Neural cell (in vitro differentiated cells): ENCODE results near the gene KLLN. TPM values are rescaled to one million over a fixed set of nuclear protein-coding genes. Genes with fewer than 3 reads are reported as not detected.
"Not testable (repeated sequence)": the region's sequence is repeated elsewhere in the genome, so short reads cannot be mapped to it uniquely, and the experiment has no call there.

Experiments
- H2AFZ ChIP-seq: fragments of 200-600, 300-800 bp; sonication (generic), shearing (Covaris generic); 2 replicates; pipeline ENCODE4 v1.6.0; 2014; ENCODE audit warnings: low read depth, mild to moderate bottlenecking, antibody characterized with exemption, low read length, moderate library complexity
- H3F3A ChIP-seq: fragments of 200-600 bp; shearing (Covaris generic); 2 replicates; pipeline ENCODE4 v1.6.1; 2016; ENCODE audit warnings: mild to moderate bottlenecking, moderate library complexity, mixed read lengths, antibody characterized with exemption, low read length; ENCODE audit not compliant: insufficient read depth, poor library complexity, severe bottlenecking
- H3K27ac ChIP-seq: fragments of 200-600, 300-800 bp; sonication (generic), shearing (Covaris generic); 2 replicates; pipeline ENCODE4 v1.5.1; 2014; ENCODE audit warnings: mild to moderate bottlenecking, low read length, moderate library complexity
- H3K27me3 ChIP-seq: fragments of 300-800, 200-600 bp; sonication (generic), shearing (Covaris generic); 2 replicates; pipeline ENCODE4 v1.6.0; 2014; ENCODE audit warnings: mild to moderate bottlenecking, low read depth, low read length, moderate library complexity; ENCODE audit not compliant: insufficient read depth
- H3K36me3 ChIP-seq: fragments of 300-800, 200-600 bp; sonication (generic), shearing (Covaris generic); 2 replicates; pipeline ENCODE4 v1.5.1; 2014; ENCODE audit warnings: mild to moderate bottlenecking, antibody characterized with exemption, low read length, moderate library complexity; ENCODE audit not compliant: insufficient read depth
- H3K4me2 ChIP-seq: fragments of 300-800, 200-600 bp; sonication (generic), shearing (Covaris generic); 2 replicates; pipeline ENCODE4 v1.6.0; 2014; ENCODE audit warnings: mild to moderate bottlenecking, low read length
- H3K4me3 ChIP-seq: fragments of 300-800, 200-600 bp; sonication (generic), shearing (Covaris generic); 2 replicates; pipeline ENCODE4 v1.5.1; 2014; ENCODE audit warnings: mild to moderate bottlenecking, low read length, moderate library complexity
- H3K79me2 ChIP-seq: fragments of 200-600 bp; shearing (Covaris generic); replicated peaks from 2 replicates; pipeline ENCODE4 v1.6.0; 2014; ENCODE audit warnings: mild to moderate bottlenecking, low read length, moderate library complexity; ENCODE audit not compliant: insufficient read depth
- H3K9ac ChIP-seq: fragments of 300-800, 200-600 bp; sonication (generic), shearing (Covaris generic); 2 replicates; pipeline ENCODE4 v1.6.1; 2016; ENCODE audit warnings: mild to moderate bottlenecking, low read length, mixed read lengths
- H3K9me2 ChIP-seq: fragments of 200-600 bp; shearing (Covaris generic); 2 replicates; pipeline ENCODE4 v1.6.1; 2016; ENCODE audit warnings: mild to moderate bottlenecking, low read length, mixed read lengths; ENCODE audit not compliant: insufficient read depth
- H3K9me3 ChIP-seq: fragments of 200-600, 300-800 bp; sonication (generic), shearing (Covaris generic); 2 replicates; pipeline ENCODE4 v1.6.1; 2016; ENCODE audit warnings: mild to moderate bottlenecking, mixed run types, low read length, moderate library complexity, mixed read lengths
- H4K20me1 ChIP-seq: fragments of 200-600 bp; shearing (Covaris generic); 2 replicates; pipeline ENCODE4 v1.6.1; 2016; ENCODE audit warnings: mild to moderate bottlenecking, mixed run types; ENCODE audit not compliant: insufficient read depth
- EP300 ChIP-seq: fragments of 450-650 bp; conservative IDR thresholded peaks from 2 replicates; pipeline ENCODE4 v1.6.1; 2014; ENCODE audit warnings: antibody characterized with exemption, mild to moderate bottlenecking, moderate library complexity; ENCODE audit not compliant: poor library complexity, severe bottlenecking
- EZH2 ChIP-seq: fragments of 200-600, 300-800 bp; shearing (Covaris generic), sonication (generic); IDR thresholded peaks from 2 replicates; pipeline ENCODE4 v1.6.1; 2014; ENCODE audit warnings: antibody characterized with exemption, low read length, borderline replicate concordance, mild to moderate bottlenecking; ENCODE audit not compliant: insufficient read depth, poor library complexity, severe bottlenecking
- MXI1 ChIP-seq: fragments of 450-650 bp; conservative IDR thresholded peaks from 2 replicates; pipeline ENCODE4 v1.6.1; 2014; ENCODE audit warnings: antibody characterized with exemption, mild to moderate bottlenecking; ENCODE audit not compliant: poor library complexity, severe bottlenecking
- POLR2AphosphoS5 ChIP-seq: IDR thresholded peaks from 2 replicates; pipeline ENCODE4 v1.6.1; 2012
- RAD21 ChIP-seq: fragments of 450-650 bp; conservative IDR thresholded peaks from 2 replicates; pipeline ENCODE4 v1.6.1; 2014; ENCODE audit warnings: antibody characterized with exemption, mild to moderate bottlenecking, moderate library complexity
- SMC3 ChIP-seq: fragments of 450-650 bp; conservative IDR thresholded peaks from 2 replicates; pipeline ENCODE4 v1.6.1; 2014; ENCODE audit warnings: antibody characterized with exemption, mild to moderate bottlenecking, moderate library complexity; ENCODE audit not compliant: poor library complexity
- TAF1 ChIP-seq: IDR thresholded peaks from 2 replicates; pipeline ENCODE4 v1.6.1; 2012; ENCODE audit warnings: low read depth
- polyA minus RNA-seq: library from RNA; depleted of rRNA, polyadenylated mRNA; stranded (reverse); fragments of >200 nt; gene quantifications from 2 replicates; pipeline ENCODE4 v1.2.3, GENCODE V29; 2014
- polyA plus RNA-seq: library from polyadenylated mRNA; depleted of rRNA; stranded (reverse); fragments of >200 nt; gene quantifications from 2 replicates; pipeline ENCODE4 v1.2.3, GENCODE V29; 2014
- TF ChIP-seq, protein P1 (sequence below): IDR thresholded peaks from 2 replicates; pipeline ENCODE4 v1.6.1; 2012; ENCODE audit warnings: borderline replicate concordance
- TF ChIP-seq, protein P2 (sequence below): fragments of 450-650 bp; IDR thresholded peaks from 2 replicates; pipeline ENCODE4 v1.5.1; 2014; ENCODE audit warnings: antibody characterized with exemption, mild to moderate bottlenecking, moderate library complexity; ENCODE audit not compliant: poor library complexity, severe bottlenecking

Gene KLLN
- 0.30 and 0.77 TPM in 2 replicates for polyA plus RNA-seq
- 2.8 and 2.9 TPM in 2 replicates for polyA minus RNA-seq

GRCh38 chr10:87863053-87863943 lies at the start of gene KLLN, which contains the start of gene PTEN:
KLLN (minus strand) TSS chr10:87863533; CDS start chr10:87862487, 1,046 bp downstream.
PTEN (plus strand) TSS chr10:87863625; CDS start chr10:87864470, 845 bp downstream.
- Histone ChIP-seq H3K27ac (peak within 1 kb of the TSS; percentile 99), H3K9me3 (no peaks in the 10 kb centered on the region), H3K36me3 (no peaks in the 10 kb centered on the region), H3K4me2 (peak within 1 kb of the TSS; percentile 81), H3K9me2 (no peaks in the 10 kb centered on the region), H4K20me1 (peaks cover 31% of the 10 kb centered on the region), H3K4me3 (peak within 1 kb of the TSS; percentile 80), H2AFZ (peak within 1 kb of the TSS; percentile 97), H3F3A (peaks cover 10% of the 10 kb centered on the region), H3K9ac (peak within 1 kb of the TSS; percentile 98), H3K27me3 (no peaks in the 10 kb centered on the region), H3K79me2 (peaks cover 41% of the 10 kb centered on the region)
- no peak for TF ChIP-seq EZH2
- TF ChIP-seq, protein P1, sequence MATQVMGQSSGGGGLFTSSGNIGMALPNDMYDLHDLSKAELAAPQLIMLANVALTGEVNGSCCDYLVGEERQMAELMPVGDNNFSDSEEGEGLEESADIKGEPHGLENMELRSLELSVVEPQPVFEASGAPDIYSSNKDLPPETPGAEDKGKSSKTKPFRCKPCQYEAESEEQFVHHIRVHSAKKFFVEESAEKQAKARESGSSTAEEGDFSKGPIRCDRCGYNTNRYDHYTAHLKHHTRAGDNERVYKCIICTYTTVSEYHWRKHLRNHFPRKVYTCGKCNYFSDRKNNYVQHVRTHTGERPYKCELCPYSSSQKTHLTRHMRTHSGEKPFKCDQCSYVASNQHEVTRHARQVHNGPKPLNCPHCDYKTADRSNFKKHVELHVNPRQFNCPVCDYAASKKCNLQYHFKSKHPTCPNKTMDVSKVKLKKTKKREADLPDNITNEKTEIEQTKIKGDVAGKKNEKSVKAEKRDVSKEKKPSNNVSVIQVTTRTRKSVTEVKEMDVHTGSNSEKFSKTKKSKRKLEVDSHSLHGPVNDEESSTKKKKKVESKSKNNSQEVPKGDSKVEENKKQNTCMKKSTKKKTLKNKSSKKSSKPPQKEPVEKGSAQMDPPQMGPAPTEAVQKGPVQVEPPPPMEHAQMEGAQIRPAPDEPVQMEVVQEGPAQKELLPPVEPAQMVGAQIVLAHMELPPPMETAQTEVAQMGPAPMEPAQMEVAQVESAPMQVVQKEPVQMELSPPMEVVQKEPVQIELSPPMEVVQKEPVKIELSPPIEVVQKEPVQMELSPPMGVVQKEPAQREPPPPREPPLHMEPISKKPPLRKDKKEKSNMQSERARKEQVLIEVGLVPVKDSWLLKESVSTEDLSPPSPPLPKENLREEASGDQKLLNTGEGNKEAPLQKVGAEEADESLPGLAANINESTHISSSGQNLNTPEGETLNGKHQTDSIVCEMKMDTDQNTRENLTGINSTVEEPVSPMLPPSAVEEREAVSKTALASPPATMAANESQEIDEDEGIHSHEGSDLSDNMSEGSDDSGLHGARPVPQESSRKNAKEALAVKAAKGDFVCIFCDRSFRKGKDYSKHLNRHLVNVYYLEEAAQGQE: peak; percentile 74
- TF ChIP-seq SMC3: peak; percentile 47
- TF ChIP-seq RAD21: peak; percentile 31
- TF ChIP-seq, protein P2, sequence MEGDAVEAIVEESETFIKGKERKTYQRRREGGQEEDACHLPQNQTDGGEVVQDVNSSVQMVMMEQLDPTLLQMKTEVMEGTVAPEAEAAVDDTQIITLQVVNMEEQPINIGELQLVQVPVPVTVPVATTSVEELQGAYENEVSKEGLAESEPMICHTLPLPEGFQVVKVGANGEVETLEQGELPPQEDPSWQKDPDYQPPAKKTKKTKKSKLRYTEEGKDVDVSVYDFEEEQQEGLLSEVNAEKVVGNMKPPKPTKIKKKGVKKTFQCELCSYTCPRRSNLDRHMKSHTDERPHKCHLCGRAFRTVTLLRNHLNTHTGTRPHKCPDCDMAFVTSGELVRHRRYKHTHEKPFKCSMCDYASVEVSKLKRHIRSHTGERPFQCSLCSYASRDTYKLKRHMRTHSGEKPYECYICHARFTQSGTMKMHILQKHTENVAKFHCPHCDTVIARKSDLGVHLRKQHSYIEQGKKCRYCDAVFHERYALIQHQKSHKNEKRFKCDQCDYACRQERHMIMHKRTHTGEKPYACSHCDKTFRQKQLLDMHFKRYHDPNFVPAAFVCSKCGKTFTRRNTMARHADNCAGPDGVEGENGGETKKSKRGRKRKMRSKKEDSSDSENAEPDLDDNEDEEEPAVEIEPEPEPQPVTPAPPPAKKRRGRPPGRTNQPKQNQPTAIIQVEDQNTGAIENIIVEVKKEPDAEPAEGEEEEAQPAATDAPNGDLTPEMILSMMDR: peak; percentile 31
- peak; percentile 100 for TF ChIP-seq TAF1
- peak; percentile 80 for TF ChIP-seq POLR2AphosphoS5
- TF ChIP-seq EP300: peak; percentile 68
- peak; percentile 65 for TF ChIP-seq MXI1

DNA sequence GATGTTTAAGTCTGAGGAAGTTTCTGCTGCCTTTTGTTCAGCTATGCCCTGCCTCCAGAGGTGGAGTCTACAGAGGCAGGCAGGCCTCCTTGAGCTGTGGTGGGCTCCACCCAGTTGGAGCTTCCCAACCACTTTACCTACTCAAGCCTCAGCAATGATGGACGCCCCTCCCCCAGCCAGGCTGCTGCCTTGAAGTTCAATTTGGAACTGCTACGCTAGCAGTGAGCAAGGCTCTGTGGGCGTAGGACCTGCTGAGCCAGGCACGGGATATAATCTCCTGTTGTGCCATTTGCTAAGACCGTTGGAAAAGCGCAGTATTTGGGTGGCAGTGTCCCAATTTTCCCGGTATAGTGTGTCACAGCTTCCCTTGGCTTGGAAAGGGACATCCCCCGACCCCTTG lies 40.1 kb upstream of the KLLN start:
- not testable (repeated sequence) for H3K27ac ChIP-seq, H3K4me3 ChIP-seq, H3K4me2 ChIP-seq, H3K9me3 ChIP-seq, H4K20me1 ChIP-seq, H3K27me3 ChIP-seq, H3K36me3 ChIP-seq, H3K79me2 ChIP-seq, H3K9ac ChIP-seq, H3K9me2 ChIP-seq, H2AFZ ChIP-seq, H3F3A ChIP-seq

DNA sequence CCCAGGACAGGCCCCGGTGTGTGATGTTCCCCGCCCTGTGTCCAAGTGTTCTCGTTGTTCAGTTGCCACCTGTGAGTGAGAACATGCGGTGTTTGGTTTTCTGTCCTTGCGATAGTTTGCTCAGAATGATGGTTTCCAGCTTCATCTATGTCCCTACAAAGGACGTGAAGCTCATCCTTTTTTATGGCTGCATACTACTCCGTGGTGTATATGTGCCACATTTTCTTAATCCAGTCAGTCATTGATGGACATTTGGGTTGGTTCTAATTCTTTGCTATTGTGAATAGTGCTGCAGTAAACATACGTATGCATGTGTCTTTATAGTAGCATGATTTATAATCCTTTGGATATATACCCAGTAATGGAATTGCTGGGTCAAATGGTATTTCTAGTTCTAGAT lies 34.6 kb upstream of the KLLN start:
- not testable (repeated sequence) for H3K36me3 ChIP-seq

More for the DNA sequence above, 34.6 kb upstream of the KLLN start:
- H3K4me2 ChIP-seq, H3F3A ChIP-seq, H3K27ac ChIP-seq, H3K27me3 ChIP-seq, H4K20me1 ChIP-seq, H3K9me2 ChIP-seq, H3K4me3 ChIP-seq, H3K9ac ChIP-seq, H2AFZ ChIP-seq, H3K9me3 ChIP-seq, H3K79me2 ChIP-seq: not testable (repeated sequence)
